ENCODE results near the gene ANO9.

DNA sequence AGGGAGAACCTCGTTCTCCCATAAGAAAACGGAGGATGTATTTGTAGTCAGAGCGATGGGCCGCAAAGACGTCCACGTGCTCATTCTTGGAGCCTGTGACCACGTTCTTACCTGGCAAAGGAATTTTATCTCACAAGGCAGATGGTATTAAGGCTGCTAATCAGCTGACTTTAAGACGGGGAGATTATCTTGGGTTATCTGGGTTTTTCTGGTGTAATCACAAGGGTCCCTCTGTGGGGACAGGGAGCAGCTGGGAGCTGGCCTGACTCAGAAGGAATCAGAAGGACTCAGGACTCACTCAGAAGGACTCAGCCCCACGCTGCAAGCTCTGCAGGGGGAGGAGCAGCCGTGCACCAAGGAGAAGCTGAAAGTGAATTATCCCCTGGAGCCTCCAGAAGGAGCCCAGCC is 19.6 kb downstream of the ANO9 start:
- TF ChIP-seq CTCF (conservative IDR thresholded peaks at IDR 0.05) (no peak), ZFX (IDR thresholded peaks at IDR 0.05) (no peak)
